ENCODE data around the gene WDSUB1. TPM values are rescaled to one million over a fixed set of nuclear protein-coding genes. Genes with fewer than 3 reads are reported as not detected.

WDSUB1 gene
- total RNA-seq, 1 donor from 2014 or later = 8.6 TPM

DNA sequence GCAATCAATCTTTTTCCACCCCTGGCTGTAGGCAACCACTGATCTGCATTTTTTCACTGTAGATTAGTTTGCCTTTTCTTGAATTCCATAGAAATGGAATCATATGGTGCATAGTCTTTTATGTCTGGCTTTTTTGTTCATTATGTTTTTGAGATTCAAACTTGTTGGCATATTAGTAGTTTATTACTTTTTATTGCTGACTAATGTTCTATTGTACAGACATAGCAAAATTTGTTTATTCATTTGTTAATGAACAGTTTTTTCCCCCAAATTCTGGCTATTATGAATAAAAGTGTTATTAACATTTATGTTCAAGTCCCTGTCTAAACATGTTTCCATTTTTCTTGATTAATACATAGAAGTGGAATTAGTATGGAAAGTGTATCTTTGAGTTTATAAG lies 21.4 kb upstream of the WDSUB1 start:
- H3K9me3 Mint-ChIP-seq = peaks cover 7% of the 10 kb centered on the region
- CTCF ChIA-PET = no interaction called here
- intact Hi-C loops (cut with micrococcal nuclease) = no loop called here

DNA sequence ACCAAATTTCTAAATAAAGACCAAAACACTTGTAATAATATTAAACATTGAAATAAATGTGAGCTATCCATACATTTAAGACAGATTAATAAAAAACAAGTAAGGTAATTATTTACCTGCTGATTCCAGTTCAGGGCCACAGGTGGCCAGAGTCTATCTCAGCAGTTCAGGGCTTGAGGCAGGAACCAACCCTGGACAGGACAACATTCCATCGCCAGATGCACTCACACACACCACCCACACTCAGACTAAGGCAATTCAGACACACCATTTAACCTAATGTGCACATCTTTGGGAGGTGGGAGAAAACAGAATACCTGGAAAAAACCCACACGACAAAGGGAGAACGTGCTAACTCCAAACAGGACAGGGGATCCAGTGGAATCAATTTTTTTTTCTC lies 14.1 kb upstream of the WDSUB1 start:
- intact Hi-C loops (cut with micrococcal nuclease) = no loop called here
- Mint-ChIP-seq H3K27me3 (peaks cover 4% of the 10 kb centered on the region), H3K4me1 (no peaks in the 10 kb centered on the region), H3K9me3 (peaks cover 7% of the 10 kb centered on the region), H3K27ac (no peak overlapping the region), H3K36me3 (ENCODE audit: low read depth) (no peaks in the 10 kb centered on the region), H3K4me3 (no peak overlapping the region)
- TF ChIP-seq, protein P1, sequence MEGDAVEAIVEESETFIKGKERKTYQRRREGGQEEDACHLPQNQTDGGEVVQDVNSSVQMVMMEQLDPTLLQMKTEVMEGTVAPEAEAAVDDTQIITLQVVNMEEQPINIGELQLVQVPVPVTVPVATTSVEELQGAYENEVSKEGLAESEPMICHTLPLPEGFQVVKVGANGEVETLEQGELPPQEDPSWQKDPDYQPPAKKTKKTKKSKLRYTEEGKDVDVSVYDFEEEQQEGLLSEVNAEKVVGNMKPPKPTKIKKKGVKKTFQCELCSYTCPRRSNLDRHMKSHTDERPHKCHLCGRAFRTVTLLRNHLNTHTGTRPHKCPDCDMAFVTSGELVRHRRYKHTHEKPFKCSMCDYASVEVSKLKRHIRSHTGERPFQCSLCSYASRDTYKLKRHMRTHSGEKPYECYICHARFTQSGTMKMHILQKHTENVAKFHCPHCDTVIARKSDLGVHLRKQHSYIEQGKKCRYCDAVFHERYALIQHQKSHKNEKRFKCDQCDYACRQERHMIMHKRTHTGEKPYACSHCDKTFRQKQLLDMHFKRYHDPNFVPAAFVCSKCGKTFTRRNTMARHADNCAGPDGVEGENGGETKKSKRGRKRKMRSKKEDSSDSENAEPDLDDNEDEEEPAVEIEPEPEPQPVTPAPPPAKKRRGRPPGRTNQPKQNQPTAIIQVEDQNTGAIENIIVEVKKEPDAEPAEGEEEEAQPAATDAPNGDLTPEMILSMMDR (IDR thresholded peaks at IDR 0.05) = no peak
- DNase-seq (no peak), ATAC-seq (ENCODE audit: low read depth) (no peak)
- CTCF ChIA-PET = no interaction called here
- POLR2A ChIA-PET = no interaction called here

More for the DNA sequence above, 21.4 kb upstream of the WDSUB1 start:
- H3K36me3 Mint-ChIP-seq (ENCODE audit: low read depth) = no peaks in the 10 kb centered on the region
- H3K27ac Mint-ChIP-seq = no peak overlapping the region
- no peak for DNase-seq
- H3K4me3 Mint-ChIP-seq = no peak overlapping the region
- peaks cover 4% of the 10 kb centered on the region for H3K27me3 Mint-ChIP-seq
- POLR2A ChIA-PET = no interaction called here
- no peak for ATAC-seq (ENCODE audit: low read depth)
- TF ChIP-seq, protein P1 (IDR thresholded peaks at IDR 0.05) = no peak
- H3K4me1 Mint-ChIP-seq = no peaks in the 10 kb centered on the region

DNA sequence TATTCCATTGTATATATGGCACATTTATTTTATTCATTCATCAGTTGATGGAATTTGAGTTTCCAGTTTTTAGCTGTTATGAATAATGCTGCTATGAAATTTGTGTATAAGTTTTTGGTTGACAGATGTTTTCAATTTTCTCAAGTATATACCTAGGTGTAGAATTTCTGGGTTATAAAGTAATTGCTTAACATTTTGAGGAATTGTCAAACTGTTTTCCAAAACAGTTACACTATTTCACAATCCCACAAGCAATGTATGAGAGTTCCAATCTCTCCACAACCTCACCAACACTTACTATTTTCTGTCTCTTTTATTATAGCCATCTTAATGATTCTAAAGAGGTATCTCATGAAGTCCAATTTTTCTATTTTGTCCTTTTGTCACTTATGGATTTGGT lies 12.5 kb upstream of the WDSUB1 start:
- no peak overlapping the region for H3K27ac Mint-ChIP-seq
- POLR2A ChIA-PET = no interaction called here
- TF ChIP-seq, protein P1 (IDR thresholded peaks at IDR 0.05) = no peak
- H3K9me3 Mint-ChIP-seq = peaks cover 2% of the 10 kb centered on the region
- H3K4me3 Mint-ChIP-seq = no peak overlapping the region
- no peaks in the 10 kb centered on the region for H3K4me1 Mint-ChIP-seq
- H3K36me3 Mint-ChIP-seq (ENCODE audit: low read depth) = no peaks in the 10 kb centered on the region
- DNase-seq = no peak
- no peak for ATAC-seq (ENCODE audit: low read depth)
- intact Hi-C loops (cut with micrococcal nuclease) = no loop called here
- H3K27me3 Mint-ChIP-seq = no peaks in the 10 kb centered on the region
- CTCF ChIA-PET = no interaction called here

DNA sequence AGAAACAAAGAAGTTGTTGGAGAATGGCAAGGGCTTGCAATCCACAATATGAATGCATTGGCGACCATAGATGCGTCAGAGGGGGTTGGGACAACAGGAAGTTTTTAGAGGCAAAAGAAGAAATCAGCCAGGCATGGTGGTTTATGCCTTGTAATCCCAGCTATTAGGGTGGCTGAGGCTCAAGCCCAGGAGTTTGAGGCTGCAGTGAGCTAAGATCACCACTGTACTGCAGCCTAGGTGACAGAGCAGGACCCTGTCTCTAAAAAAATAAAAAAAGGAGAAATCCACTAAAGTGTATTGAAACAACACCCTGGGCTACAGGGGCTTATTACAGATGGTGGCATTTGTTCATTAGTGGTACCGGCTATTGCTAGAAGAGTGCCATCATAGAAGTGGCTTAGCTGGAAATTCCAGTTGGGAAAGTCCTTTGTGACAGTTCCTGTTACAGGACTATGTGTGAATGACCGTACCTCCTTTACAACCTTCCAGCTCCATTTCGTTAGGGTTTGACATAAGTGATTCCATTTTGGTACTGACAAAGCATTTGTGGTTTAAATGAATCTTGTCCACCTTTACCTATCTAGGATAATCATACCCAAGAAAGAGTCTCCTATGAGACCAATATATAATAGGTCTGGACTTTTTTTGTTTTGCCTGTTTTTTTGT lies 10.7 kb upstream of the WDSUB1 start:
- no peaks in the 10 kb centered on the region for H3K9me3 Mint-ChIP-seq
- H3K27ac Mint-ChIP-seq = no peak overlapping the region
- ChIA-PET POLR2A (interaction anchor here (1.3 kb wide), 1 partner anchor 10 kb away, joined by 6 read pairs; the partner anchor contains the start of gene WDSUB1), CTCF (no interaction called here)
- ATAC-seq (ENCODE audit: low read depth) (no peak), DNase-seq (no peak)
- TF ChIP-seq, protein P1 (IDR thresholded peaks at IDR 0.05) = no peak
- H3K4me3 Mint-ChIP-seq = no peak overlapping the region
- no peaks in the 10 kb centered on the region for H3K36me3 Mint-ChIP-seq (ENCODE audit: low read depth)
- no peaks in the 10 kb centered on the region for H3K4me1 Mint-ChIP-seq
- intact Hi-C loops (cut with micrococcal nuclease) = no loop called here
- peaks cover 2% of the 10 kb centered on the region for H3K27me3 Mint-ChIP-seq

DNA sequence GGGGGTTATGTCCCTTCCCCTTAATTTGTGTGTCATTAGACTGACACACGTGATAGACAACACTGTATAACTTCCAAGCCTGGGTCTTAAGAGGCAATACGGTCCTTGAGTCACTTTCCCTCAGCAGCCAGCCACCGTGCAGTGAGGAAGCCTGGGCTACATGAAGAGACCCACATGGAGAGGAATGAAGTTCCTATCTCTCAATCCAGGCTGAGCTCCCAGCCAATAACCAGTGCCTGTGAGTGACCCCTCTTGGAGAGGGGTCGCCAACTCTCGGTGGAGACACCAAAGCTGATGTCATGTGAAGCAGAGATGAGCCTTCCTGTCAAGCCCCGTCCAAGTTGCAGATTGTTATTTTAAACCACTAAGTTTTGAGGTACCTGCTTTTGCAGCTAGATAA lies 5.7 kb upstream of the WDSUB1 start:
- CTCF ChIA-PET = no interaction called here
- H3K27ac Mint-ChIP-seq = no peak overlapping the region
- peaks cover 3% of the 10 kb centered on the region for H3K4me1 Mint-ChIP-seq
- TF ChIP-seq, protein P1 (IDR thresholded peaks at IDR 0.05) = no peak
- no peaks in the 10 kb centered on the region for H3K36me3 Mint-ChIP-seq (ENCODE audit: low read depth)
- POLR2A ChIA-PET = no interaction called here
- intact Hi-C loops (cut with micrococcal nuclease) = no loop called here
- H3K4me3 Mint-ChIP-seq = no peak overlapping the region
- DNase-seq = no peak
- peaks cover 7% of the 10 kb centered on the region for H3K27me3 Mint-ChIP-seq
- ATAC-seq (ENCODE audit: low read depth) = no peak
- H3K9me3 Mint-ChIP-seq = no peaks in the 10 kb centered on the region
